Activated T-helper 2 cell treated with anti-CD3 and anti-CD28 coated beads, Interferon-gamma antibody, Interleukin-2, Interleukin-4, amounts not matched to agents 10 μg/mL and 5 μg/mL and 100 μg/mL, durations not matched to agents 14 hours and 24 hours and 36 hours (primary cell): Measurements from ENCODE around the gene LRRC46. TPM values are rescaled to one million over a fixed set of nuclear protein-coding genes. Genes with fewer than 3 reads are reported as not detected.

Source experiments
- DNase-seq: peaks from one replicate; pipeline ENCODE4 v3.0.0; 2021; ENCODE audit warnings: low spot score
- H3K27ac Mint-ChIP-seq: one replicate; pipeline ENCODE4 v1.8.0; 2021; ENCODE audit warnings: mixed read lengths
- H3K27me3 Mint-ChIP-seq: one replicate; pipeline ENCODE4 v1.8.0; 2021; ENCODE audit warnings: low read depth, mixed read lengths
- H3K36me3 Mint-ChIP-seq: one replicate; pipeline ENCODE4 v1.8.0; 2021; ENCODE audit warnings: low read depth, mixed read lengths
- H3K4me1 Mint-ChIP-seq: one replicate; pipeline ENCODE4 v1.8.0; 2021; ENCODE audit warnings: low read depth, mixed read lengths
- H3K4me3 Mint-ChIP-seq: one replicate; pipeline ENCODE4 v1.8.0; 2021; ENCODE audit warnings: low read depth, mild to moderate bottlenecking, moderate library complexity, mixed read lengths
- H3K9me3 Mint-ChIP-seq: one replicate; pipeline ENCODE4 v1.8.0; 2021; ENCODE audit warnings: mixed read lengths
- intact Hi-C: fragments of 100-400 bp; cut with micrococcal nuclease; formaldehyde crosslinking; loops from one replicate; pipeline ENCODE4 v1.15.1; 2023
- total RNA-seq: library from RNA; stranded (reverse); gene quantifications from 2 replicates; pipeline ENCODE4 v1.2.3, GENCODE V29; 2022

Gene LRRC46
- total RNA-seq, 1 donor from 2014 or later = 0.64 TPM

DNA sequence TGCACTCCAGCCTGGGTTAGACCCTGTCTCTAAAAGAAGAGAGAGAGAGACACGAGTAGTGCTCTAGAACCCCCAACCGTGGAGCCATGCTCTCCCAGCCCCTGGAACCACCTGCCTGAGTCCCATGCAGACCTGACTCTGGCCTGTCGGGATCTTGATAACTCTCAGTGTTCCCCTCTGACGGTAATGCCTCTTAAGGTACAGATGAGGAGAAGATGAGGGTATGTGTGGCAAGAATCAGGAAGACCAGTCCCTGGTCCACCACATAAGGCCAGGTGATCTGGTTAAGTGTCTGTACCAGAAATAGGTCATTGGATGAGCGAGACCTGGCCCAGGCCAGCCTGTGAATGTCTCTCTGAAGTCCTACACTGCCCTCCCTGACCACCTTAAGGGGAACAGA, 28.3 kb upstream of the LRRC46 start:
- intact Hi-C loops = loop anchor here (5.0 to 10.0 kb wide), 2 partner anchors 106 to 138 kb away; no protein-coding TSS in a partner anchor
- DNase-seq = no peak
- H3K27ac Mint-ChIP-seq = no peak overlapping the region
- H3K36me3 Mint-ChIP-seq = peaks cover 7% of the 10 kb centered on the region
- no peaks in the 10 kb centered on the region for H3K27me3 Mint-ChIP-seq
- H3K4me1 Mint-ChIP-seq = no peaks in the 10 kb centered on the region
- no peaks in the 10 kb centered on the region for H3K9me3 Mint-ChIP-seq
- H3K4me3 Mint-ChIP-seq = no peak overlapping the region

- no peak for DNase-seq
- Mint-ChIP-seq H3K36me3 (peaks cover 11% of the 10 kb centered on the region), H3K4me1 (no peaks in the 10 kb centered on the region), H3K27ac (no peak overlapping the region), H3K4me3 (no peak overlapping the region), H3K27me3 (no peaks in the 10 kb centered on the region), H3K9me3 (no peaks in the 10 kb centered on the region)
- intact Hi-C loops = loop anchor here (5.0 to 10.0 kb wide), 2 partner anchors 106 to 139 kb away; no protein-coding TSS in a partner anchor
Observed at GRCh38 chr17:47803751-47804150, 27.7 kb upstream of the LRRC46 start.

DNA sequence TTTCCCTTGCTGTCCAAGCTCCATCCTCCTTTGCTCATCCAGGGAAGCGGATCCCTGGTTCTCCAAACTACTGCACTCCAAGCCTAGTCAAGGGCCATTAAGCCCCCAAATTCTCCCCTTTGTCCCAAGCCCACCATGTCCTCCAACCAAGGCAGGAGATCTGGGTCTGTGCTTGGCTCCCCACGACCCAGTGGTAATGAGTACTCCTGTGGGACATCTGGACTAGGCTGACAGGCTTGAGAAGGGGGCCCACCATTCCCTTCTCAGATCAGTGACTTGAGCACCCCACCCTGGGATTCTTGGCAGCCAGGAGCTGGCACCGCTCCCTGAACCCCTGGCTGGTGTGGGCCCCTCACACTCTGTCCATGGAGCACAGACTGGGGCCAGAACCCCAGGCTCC, 27.0 kb upstream of the LRRC46 start:
- DNase-seq = no peak
- no peaks in the 10 kb centered on the region for H3K9me3 Mint-ChIP-seq
- intact Hi-C loops = loop anchor here (5.0 to 10.0 kb wide), 2 partner anchors 107 to 140 kb away; no protein-coding TSS in a partner anchor
- no peaks in the 10 kb centered on the region for H3K4me1 Mint-ChIP-seq
- peaks cover 11% of the 10 kb centered on the region for H3K36me3 Mint-ChIP-seq
- H3K27me3 Mint-ChIP-seq = no peaks in the 10 kb centered on the region
- no peak overlapping the region for H3K27ac Mint-ChIP-seq
- H3K4me3 Mint-ChIP-seq = no peak overlapping the region

DNA sequence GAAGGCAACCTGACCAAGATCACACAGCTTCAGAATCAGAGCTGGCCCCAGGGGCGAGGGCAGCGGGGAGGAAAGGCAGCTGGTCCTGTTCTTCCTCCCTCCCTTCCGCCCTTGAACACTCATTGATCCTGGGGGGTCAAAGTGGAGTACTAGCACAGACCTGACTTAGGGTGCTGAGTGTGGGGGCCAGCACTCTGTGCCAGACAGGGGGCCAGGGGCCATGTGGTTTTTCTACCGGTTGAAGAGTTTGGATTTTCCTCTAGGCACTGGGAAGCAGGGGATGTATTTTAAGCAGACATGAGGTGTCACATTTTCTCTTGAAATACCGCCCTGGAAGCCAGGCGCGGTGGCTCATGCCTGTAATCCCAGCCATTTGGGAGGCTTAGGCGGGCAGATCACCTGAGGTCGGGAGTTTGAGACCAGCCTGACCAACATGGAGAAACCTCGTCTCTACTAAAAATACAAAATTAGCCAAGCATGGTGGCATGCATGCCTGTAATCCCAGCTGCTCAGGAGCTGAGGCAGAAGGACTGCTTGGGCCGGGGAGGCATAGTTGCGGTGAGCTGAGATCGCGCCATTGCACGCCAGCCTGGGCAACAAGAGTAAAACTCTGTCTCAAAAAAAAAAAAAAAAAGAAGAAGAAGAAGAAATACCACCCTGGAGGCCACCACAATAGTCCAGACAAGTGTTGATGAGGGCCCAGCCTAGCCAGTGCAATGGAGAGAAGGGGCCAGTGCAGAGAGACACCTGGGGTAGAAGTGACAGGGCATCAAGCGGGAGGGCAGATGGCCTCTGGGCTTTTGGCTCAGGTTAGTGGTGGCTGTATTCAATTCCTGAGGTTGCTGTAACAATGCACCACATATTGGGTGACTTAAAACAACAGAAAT, 25.2 kb upstream of the LRRC46 start:
- DNase-seq = no peak
- Mint-ChIP-seq H3K4me3 (no peak overlapping the region), H3K36me3 (peaks cover 19% of the 10 kb centered on the region), H3K27ac (no peak overlapping the region), H3K4me1 (peaks cover 4% of the 10 kb centered on the region), H3K9me3 (no peaks in the 10 kb centered on the region), H3K27me3 (no peaks in the 10 kb centered on the region)
- intact Hi-C loops = loop anchor here (10.0 kb wide), 1 partner anchor 141 kb away; no protein-coding TSS in a partner anchor

GRCh38 chr17:47806913-47807255, 24.6 kb upstream of the LRRC46 start:
- no peaks in the 10 kb centered on the region for H3K9me3 Mint-ChIP-seq
- peaks cover 26% of the 10 kb centered on the region for H3K36me3 Mint-ChIP-seq
- H3K27ac Mint-ChIP-seq = no peak overlapping the region
- intact Hi-C loops = loop anchor here (10.0 kb wide), 1 partner anchor 142 kb away; no protein-coding TSS in a partner anchor
- no peak for DNase-seq
- no peaks in the 10 kb centered on the region for H3K27me3 Mint-ChIP-seq
- H3K4me3 Mint-ChIP-seq = no peak overlapping the region
- peaks cover 4% of the 10 kb centered on the region for H3K4me1 Mint-ChIP-seq

- DNase-seq = no peak
- no peaks in the 10 kb centered on the region for H3K9me3 Mint-ChIP-seq
- intact Hi-C loops = loop anchor here (10.0 kb wide), 1 partner anchor 143 kb away; no protein-coding TSS in a partner anchor
- H3K4me3 Mint-ChIP-seq = no peak overlapping the region
- H3K27me3 Mint-ChIP-seq = no peaks in the 10 kb centered on the region
- H3K4me1 Mint-ChIP-seq = peaks cover 4% of the 10 kb centered on the region
- H3K36me3 Mint-ChIP-seq = peaks cover 27% of the 10 kb centered on the region
- H3K27ac Mint-ChIP-seq = no peak overlapping the region
Observed at GRCh38 chr17:47807421-47807820, 24.0 kb upstream of the LRRC46 start.

DNA sequence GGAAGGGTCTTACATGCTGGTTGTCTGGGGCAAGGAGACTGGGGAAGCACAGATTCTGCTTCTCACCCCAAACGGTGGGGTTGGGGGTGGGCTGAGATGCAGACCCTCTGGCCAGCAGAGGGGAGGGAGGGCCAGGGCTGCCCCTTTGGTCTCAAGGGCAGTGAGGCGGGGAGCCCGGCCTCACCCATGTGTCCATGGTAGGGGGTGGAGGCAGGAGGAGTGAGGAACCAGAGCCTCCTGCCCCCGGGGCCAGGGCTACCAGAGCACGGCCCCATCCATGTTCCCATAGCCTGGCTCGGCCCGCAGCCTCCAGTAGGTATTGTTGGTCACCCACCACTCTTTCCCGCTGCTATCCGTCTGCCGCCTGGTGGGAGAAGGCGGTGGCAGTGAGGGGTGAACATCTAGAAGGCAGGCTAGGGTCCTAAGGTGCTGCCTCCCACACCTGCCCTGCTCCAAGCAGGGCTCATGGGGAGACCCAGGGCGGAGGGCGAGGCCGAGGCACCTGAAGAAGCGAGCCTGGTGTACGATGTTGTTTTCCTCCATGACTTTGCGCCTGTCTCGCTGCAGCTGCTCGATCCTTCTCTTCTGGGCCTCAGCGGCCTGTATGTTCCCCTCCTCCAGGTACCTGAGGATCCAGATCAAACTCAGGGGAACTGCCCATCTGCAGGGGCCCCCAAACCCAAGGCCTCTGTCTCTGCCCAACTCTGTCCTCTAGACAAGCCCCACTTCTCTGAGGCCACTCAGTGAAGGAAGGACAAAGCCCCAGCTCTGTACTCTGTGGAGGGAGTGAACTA, 23.2 kb upstream of the LRRC46 start:
- DNase-seq = no peak
- intact Hi-C loops = loop anchor here (10.0 kb wide), 1 partner anchor 143 kb away; no protein-coding TSS in a partner anchor
- no peaks in the 10 kb centered on the region for H3K27me3 Mint-ChIP-seq

GRCh38 chr17:47808830-47809480, 22.5 kb upstream of the LRRC46 start:
- no peak for DNase-seq

More for the DNA sequence above, 23.2 kb upstream of the LRRC46 start:
- Mint-ChIP-seq H3K27ac (no peak overlapping the region), H3K9me3 (no peaks in the 10 kb centered on the region), H3K4me3 (no peak overlapping the region), H3K36me3 (peaks cover 27% of the 10 kb centered on the region), H3K4me1 (peaks cover 4% of the 10 kb centered on the region)

DNA sequence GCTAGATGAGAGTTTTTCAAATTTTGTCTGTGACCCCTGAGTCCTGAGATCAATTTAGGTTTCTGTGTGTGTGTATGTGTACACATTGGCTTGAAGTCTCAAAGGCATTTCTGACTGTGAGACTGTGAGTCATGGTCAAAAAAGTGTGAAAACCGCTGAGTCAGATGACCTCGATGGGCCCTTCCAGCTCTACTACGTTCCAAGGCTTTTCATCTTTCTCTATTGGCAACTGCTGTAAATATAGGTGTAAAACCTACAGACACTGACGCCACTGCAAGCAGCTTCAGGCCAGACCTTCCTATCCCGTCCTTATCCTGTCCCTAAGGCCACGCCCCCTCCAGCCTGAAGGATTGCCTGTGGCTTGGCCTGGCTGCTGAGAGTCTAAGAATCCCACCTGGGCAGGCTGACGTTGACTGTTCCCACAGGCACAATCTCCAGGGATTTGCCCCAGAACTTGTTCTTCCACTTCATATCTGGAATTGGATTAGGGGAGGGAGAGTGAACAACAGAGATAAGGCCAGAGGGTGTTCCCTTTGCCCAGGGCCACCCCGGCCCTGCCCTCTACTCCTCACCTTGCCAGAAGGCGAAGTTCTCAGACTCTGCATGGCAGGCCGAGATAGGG, 21.2 kb upstream of the LRRC46 start:
- no peaks in the 10 kb centered on the region for H3K9me3 Mint-ChIP-seq
- intact Hi-C loops = no loop called here
- peaks cover 30% of the 10 kb centered on the region for H3K36me3 Mint-ChIP-seq
- peak overlapping the region; percentile 44 for H3K27ac Mint-ChIP-seq
- DNase-seq = no peak
- peaks cover 4% of the 10 kb centered on the region for H3K4me1 Mint-ChIP-seq
- H3K27me3 Mint-ChIP-seq = no peaks in the 10 kb centered on the region
- H3K4me3 Mint-ChIP-seq = no peak overlapping the region

More at GRCh38 chr17:47808830-47809480, 22.5 kb upstream of the LRRC46 start:
- intact Hi-C loops = loop anchor here (10.0 kb wide), 1 partner anchor 144 kb away; no protein-coding TSS in a partner anchor
- Mint-ChIP-seq H3K4me3 (no peak overlapping the region), H3K9me3 (no peaks in the 10 kb centered on the region), H3K36me3 (peaks cover 27% of the 10 kb centered on the region), H3K27ac (no peak overlapping the region), H3K27me3 (no peaks in the 10 kb centered on the region), H3K4me1 (peaks cover 4% of the 10 kb centered on the region)

DNA sequence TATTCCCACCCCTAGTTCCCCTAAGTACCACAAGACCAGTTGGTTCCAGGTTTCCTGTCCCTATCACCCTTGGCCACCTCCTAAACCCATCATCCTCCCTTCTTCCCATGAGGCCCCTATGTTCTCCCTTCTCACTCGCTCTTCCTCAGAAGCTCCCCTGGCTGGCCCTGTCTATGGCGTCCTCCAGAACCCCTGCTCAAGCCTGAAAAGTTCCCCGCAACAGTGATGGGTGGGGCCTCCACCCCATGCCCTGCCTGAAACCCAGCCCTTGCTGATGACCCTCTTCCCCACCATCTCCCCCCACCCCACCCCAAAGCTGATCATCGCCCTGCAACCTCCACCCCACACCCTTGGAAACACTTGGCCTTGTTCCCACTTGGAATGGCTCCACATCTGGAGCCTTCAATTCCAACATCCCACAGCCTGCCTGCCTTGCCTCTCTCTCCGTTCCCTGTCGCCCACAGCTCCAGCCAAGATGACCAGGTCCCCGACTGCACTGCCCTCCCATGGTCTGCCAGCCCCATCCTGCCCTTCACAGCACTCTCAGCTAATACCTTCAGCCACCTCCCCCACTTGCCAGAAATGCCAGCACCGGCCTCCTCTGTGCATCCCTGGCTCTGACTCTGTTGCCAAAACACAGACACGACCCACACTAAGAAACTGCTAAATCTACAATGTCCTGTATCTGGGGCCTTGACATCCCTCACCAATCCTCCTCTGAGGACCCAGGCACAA, 20.4 kb upstream of the LRRC46 start:
- no peak for DNase-seq
- Mint-ChIP-seq H3K36me3 (peaks cover 35% of the 10 kb centered on the region), H3K27ac (no peak overlapping the region), H3K27me3 (no peaks in the 10 kb centered on the region), H3K9me3 (no peaks in the 10 kb centered on the region), H3K4me1 (peaks cover 4% of the 10 kb centered on the region), H3K4me3 (no peak overlapping the region)
- intact Hi-C loops = no loop called here

DNA sequence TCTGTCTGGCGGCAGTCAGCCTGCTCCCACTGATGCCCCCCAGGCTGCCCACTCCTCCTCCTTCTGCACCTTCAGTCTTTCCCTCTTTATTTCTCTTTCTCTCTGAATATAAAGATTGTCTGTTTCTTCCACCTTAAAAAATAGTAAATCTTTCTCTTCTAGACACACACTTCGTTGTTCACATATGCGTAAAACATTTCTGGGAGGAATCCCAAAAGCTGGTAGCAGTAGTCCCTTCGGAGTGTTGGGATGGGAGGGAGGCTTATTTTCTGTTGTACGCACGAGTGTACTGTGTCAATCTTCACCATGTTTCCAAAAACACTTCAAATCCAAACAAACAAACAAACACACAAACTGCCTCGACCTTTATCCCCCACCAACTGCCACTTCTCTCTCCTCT, 19.8 kb upstream of the LRRC46 start:
- Mint-ChIP-seq H3K27me3 (no peaks in the 10 kb centered on the region), H3K9me3 (no peaks in the 10 kb centered on the region), H3K4me1 (peaks cover 4% of the 10 kb centered on the region), H3K4me3 (no peak overlapping the region), H3K36me3 (peaks cover 36% of the 10 kb centered on the region), H3K27ac (no peak overlapping the region)
- intact Hi-C loops = no loop called here
- DNase-seq = no peak
